ENCODE data around the gene MRPS22.
A peak's percentile ranks its signal among the peaks of the same experiment; 100 is the strongest.
"Not testable (repeated sequence)": the region's sequence is repeated elsewhere in the genome, so short reads cannot be mapped to it uniquely, and the experiment has no call there.

The MRPS22 gene

DNA sequence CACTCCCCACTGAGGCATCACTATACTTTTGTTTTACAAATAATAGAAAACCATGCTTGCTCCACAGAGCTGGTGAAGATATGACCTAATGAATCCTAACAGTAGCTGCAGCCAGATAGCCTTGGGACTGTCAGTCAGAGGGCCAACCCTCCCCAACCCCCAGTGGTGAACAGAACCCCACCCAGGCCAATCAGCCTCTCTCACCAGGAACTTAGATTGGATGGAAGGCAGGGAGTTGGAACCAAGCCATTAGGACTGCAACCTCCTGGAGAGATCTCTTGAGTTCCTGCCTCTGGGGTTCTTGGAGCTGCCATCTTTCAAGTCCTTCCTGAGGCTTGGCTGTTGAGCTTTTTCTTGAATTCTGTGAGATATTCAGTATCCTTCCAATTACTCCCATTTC lies 3.0 kb upstream of the MRPS22 start:
- DNase-seq, result no peak

DNA sequence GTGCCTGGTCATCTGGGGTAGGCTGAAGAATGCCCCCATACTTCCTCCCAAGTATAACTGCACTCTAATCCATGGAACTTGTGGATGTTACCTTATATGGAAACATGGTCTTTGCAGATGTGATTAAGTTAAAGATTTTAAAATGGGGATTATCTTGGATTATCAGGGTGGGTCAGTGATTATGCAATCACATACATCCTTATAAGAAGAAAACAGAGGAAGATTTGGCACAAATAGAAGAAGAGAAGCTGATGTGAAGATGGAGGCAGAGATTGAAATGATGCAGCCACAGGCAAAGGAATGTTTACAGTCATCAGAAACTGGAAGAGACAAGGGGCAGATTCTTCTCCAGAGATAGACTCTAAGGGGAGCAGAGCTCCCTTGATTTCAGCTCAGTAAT lies 1.8 kb upstream of the MRPS22 start:
- no peak for DNase-seq

DNA sequence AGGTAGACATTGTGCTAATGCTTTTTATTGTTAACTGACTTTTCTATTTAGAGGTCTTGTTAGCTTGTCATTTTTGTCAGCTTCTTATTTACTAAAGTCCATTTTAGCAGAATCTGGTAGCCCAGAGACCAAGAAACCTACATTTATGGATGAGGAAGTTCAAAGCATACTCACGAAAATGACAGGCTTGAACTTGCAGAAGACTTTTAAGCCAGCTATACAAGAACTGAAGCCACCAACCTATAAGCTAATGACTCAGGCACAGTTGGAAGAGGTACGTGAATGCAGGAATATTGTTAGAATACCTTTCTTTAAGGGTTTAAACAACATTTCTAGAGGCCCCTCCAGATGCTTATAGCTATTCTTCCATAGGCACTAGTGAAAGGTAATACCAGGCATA lies 3.0 kb downstream of the MRPS22 start:
- no peak for DNase-seq

DNA sequence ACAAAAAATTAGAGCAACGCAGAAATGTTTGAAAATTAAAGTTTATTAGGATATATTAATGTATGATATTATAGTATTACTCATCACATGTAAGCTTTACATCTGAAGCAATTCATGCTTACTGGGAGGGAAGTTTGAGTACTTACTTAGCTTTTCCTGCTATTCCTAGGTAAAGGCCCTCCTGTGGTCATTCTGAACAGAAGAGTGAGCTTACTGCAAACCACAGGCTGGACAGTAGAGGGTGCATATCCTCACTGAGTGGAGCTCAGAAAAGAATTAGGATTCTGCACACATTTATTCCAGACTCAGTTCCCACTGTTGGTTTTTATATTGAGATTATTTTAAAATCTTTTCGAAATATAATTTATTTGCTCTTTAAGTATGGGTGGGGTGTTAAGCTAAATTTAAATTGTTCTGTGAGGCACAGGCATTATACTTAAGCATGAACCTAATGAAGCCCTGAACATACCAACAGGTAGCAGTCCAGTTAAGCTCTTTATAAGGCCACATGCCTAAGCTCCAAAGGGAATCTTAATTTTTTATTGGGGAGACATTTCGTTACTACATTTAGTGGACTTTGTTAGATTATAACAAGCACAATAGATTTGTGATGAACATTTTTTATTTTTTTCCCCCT lies 10.2 kb downstream of the MRPS22 start:
- DNase-seq, result no peak

DNA sequence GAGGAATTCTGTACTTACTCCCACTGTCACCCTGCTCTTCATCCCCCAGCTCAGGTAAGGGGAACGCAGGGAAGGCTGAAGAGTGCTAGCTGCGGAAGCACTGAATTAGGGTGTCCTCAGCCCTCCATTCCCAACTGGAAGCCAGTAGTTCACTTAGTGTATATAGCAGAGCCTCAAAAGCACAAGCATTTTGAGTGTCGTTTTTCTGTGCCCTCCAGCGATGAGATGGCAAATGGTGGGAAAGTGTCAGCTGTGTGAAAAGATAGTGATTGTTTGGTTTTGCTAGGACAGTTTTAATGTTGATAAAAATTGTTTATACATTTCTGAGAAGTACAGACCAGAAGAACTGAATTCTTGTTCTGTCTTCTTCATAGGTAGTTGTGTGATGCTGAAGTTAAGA lies 10.8 kb downstream of the MRPS22 start:
- no peak for DNase-seq

DNA sequence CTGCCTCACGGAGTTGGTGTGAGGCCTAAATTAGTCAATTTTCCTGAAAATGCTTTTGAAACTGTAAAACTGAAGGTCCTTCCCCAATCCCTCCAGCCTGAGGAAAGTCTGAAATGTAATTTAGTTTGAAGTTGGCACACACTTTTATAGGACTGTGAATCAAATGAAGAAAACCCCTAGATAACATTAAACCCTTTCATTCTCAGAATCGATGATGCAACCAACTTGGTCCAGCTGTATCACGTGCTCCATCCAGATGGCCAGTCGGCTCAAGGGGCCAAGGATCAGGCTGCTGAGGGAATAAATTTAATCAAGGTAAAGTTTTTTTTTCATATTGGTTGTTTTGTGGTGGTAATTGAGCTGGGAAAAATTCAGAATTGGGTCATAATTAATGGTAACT lies 11.7 kb downstream of the MRPS22 start:
- no peak for DNase-seq

DNA sequence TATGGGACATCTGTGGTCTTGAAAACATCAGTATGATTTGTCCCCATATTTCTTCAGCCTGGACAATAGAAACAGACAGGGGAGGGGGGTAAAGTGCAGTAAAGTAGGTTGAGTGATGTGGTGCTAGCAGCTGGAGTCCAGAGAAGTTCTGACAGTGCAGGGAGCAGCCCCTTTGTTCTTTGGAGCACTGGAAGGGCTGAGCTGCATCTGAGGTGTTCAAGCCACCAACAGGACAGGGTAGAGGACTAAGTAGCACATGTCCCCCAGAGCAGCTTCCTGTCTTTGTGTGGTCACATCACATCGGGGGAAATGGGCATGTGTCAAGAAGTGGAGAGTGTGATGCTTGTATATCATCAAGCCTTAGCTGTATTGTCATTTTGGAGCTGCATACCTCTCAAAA lies 12.1 kb downstream of the MRPS22 start:
- no peak for DNase-seq

DNA sequence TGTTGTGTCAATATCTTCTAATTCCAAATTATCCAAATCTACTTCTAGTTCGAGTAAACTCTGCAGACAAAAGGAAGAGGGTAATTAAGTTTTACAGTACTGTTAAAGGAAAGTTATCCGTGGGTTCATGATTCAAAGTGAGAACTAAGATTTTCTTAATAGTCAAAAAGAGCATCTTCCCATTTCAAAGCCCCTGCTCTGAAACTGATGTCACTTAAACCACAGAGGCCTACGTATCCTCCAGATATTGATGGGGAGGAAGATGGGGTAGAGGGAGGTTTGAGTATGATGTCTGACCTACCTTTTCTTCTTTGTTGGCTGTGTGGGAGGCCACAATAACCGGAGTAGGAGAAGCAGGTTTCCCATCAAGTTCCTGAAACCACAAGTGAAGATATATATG lies 14.1 kb downstream of the MRPS22 start:
- DNase-seq, result no peak

DNA sequence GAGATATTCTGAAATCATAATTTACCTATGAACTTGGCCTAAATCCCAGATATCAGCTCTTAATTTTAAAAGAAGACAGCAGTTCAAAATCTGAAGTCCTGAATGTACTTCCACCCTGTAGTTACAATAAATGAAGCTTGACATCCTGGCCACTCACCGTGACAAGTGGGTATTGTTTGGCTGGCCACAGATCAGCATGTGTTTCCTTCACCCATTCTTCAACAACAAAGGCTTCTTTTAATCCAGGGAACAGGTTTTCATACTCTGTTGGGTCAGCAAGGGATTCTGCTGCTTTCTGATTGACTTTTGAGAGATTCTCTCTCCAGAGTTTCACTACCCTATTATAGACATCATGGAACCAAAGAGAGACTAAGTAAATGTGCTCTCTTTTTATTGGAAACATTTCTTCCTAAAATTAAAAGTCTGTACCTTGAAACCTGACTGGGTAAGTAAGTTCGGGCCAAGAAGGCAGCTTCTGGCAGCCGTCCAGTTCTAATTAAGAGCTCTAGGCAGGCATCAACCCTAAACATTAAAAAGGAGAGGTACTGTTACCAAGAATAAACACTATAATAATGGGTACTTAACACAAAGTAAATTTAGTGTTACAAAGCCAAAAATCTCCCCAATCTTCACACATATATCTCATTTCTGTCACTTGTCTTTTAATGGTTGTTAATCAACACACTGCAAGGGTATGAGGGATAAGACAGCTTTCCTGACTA lies 15.2 kb downstream of the MRPS22 start:
- DNase-seq, result no peak

DNA sequence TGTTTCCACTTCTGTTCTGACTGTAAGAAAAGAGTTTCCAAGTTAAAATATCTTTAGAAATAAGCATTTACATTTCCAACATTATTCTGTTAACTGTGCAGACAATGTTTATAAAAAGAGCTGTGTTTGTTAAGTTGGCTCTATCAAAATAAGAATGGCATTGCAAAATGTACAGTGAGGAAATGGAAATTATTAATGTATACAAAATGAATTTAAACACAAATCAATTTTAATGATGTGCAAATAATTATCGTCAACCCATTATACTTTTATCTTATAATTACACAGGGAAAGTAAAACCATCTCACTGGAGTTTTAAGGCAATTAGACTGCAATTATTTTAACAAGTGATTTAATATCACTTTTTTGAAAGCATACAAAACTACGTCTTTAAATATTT lies 17.5 kb downstream of the MRPS22 start:
- no peak for DNase-seq

DNA sequence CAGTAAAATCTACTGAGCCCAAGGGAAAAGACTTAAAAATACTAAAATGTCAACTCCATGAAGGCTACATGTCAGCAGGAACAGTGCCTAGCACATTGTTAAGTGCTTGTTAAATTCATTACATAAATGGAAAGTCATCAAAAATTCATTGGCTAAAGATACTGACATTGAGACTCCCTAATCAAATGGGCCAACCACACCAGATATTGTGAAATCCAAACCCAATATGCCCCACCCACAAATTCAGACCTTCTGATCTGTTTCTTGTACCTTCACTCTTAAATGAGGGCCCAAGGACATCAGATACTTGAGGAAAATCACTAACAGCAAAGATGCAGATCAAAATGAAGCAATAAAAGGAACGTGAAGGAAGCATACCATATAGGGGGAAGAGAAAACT lies 20.7 kb downstream of the MRPS22 start:
- DNase-seq, result no peak

DNA sequence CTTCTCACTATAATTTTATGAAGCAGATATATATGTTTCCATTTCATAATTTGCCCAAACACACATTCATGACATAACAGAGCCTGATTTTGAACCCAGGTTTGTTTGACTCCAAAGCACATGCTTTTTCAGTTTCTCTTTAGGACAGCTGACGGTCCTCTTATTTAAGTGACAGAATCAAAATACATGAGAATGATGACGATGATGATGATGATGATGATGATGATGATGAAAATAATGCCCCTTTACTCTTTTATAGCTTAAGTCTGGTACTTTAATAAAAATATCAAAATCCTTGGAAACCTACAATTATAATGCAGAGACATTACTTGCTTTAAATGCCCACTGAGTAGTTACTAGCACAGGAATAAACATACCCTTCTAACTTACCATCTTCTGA lies 30.3 kb downstream of the MRPS22 start:
- no peak for DNase-seq

DNA sequence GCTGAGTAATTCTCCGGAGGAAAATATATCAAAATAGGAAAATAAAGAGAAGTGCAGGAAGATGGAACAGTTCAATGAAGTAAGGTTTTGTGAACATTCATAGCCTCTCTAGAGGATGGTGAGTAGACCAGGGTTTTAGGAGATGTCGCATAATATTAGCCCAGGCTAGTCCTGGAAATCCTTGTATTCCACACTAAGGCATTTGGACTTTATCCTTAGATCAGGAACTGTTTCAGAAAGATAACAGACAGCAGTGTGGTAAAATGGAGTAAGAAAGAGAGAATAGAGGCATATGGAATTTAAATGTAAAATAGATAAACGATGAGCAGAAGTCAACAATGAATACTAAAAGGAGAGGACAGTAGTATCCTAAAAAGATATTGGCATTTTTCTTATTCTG lies 33.6 kb downstream of the MRPS22 start:
- DNase-seq, result no peak

DNA sequence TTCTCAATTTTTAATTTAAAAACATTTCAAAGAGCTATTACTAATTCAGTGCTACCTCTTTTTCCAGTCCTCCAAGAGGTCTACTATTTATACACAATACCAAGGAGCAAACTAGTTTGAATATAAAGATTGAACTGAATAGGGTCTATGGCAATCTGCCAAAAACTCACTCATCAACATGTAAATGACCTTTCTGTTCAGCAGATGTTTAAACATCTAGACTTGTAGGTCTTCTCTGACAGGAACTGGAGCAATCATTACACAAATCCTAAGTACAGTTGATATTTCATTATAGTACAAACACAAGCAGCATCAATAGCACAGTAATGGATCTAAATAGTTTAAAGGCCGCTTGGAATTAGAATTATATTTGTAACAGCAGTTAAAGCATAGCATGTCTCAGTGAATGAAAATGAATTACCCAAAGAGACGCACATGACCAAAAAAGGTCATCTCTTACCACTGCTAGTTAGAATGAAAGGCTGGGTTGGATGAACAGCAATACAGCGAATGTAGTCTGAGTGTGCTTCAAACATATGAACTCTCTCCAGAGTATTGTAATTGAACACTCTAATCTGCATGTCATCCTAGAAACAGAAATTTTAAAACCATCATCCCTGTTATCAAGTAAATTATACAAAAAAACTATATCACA lies 34.9 kb downstream of the MRPS22 start:
- no peak for DNase-seq

DNA sequence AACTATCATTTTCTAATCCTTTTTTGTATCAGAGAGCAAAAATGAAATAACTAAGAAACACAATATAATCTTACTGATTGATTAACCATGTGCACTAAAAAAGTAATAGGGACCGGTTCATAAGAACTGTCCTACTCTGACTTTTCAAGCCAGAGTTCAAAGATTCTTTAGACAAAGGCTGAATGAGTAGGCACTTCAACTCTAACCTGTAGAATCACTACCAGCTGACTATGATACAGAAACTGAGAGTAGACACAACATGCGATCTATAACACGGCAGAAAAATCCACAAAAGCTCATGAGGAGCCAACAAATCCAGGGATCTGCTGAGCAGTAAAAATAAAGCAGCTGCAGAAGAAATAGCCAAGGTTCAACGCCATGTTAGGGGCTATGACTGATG lies 36.8 kb downstream of the MRPS22 start:
- no peak for DNase-seq

DNA sequence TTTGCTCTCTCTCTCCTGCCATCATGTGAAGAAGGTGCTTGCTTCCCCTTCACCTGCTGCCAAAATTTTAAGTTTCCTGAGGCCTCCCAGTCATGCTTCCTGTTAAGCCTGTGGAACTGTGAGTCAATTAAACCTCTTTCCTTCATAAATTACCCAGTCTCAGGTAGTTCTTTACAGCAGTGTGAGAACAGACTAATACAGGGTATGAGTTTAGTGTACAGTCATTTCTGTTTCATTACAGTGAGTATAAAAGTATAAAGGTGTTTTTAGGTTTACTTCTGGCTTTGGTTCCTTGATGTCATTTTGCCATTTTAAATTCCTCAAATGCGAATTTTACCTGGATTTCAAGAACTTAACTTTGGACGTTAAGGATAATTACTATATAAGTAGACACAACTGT lies 38.5 kb downstream of the MRPS22 start:
- DNase-seq, result not testable (repeated sequence)

DNA sequence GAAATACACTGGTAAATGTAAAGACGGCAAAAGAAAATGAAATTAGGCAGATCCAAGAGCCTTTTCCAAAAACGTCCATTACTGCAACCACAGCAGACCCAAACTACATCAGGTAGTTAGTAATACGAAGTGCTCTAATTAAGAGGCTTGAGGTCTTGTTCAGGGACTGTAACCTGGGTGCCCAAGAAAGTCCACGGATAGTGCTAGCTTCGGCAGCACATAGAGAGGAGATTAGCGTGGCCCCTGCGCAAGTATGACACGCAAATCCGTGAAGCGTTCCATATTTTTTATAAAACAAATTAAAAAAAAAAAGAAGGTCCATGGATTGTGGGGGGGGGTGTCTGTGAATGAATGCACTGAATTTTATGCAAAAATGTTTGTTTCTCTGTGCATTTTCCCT lies 44.3 kb downstream of the MRPS22 start:
- no peak for DNase-seq

DNA sequence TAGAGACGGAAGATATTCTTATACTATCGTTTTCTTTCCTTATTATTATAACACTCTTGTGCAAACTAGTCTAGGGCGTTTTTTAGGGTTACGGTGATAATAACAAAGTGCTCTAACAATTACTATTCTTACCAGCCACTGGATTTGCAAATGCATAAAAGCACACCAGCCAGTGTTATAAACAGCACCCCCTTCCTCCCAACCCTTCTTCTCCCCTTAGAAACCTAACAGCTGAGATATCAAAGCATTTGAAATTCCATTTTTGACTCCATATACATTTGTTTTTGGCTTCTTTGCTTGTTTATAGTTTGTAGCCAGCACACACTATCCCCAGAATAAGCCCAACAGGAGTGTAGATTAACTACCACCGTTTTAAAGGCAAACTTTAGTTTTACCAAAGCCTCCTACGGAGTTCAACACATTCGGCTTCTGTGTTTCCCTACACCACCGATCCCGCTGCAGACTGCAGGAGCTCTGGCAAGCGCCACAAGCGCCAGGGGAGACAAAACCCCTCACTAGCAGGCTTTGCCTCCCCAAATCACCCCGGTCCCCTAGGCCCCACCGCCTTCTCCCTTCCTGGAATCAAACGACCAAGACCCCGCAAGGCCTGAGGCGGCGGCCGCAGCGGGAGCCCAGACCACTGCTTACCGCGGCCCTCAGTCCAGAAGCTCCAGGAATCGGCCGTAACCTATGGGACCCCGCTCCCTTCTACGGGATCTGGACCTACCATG lies 45.2 kb downstream of the MRPS22 start:
- DNase-seq, result no peak

DNA sequence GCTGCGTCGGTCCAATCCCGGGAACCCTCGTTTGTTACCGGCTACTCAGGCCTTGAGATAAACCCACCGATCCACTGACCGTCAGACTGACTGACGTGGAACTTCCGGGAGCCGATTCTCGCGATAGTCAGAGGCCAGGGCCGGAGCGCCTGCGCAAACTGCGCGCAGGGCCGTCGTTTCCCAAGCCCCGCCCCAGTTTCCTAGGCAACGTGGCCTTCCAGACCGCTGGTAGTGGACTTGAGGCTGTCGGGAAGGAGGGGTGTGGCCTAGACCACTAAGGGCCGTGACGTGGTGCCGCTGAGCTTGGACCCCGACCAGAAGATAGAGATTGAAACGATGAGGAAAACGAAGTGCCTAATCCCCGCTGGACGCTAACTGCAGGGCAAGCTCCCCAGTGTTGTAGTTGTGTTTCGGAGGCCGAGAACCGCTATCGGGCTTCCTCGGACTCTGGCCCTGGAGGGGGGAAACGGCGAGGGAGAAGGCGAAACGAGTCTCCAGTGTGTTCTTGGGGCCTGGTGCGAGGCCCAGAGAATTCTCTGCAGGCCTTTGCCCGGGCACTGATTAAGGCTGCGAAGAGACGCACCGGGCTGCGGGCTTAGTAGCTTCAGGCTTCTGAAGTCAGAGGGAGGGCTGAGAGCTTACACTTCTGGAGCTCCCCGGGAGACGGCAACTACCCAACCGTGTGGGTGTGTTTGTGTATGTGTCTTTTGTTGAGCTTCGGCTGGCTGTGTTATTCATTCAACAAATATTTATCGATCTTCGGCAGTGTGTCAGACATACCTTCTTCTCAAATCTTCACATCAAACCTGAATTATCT lies 45.9 kb downstream of the MRPS22 start, which contains the start of gene COPB2:
TSS of gene COPB2 (minus strand) at position 96 of the 817 bp plus-strand sequence. CDS start 97 bp downstream, outside the sequence.
- peak; percentile 99 for DNase-seq

DNA sequence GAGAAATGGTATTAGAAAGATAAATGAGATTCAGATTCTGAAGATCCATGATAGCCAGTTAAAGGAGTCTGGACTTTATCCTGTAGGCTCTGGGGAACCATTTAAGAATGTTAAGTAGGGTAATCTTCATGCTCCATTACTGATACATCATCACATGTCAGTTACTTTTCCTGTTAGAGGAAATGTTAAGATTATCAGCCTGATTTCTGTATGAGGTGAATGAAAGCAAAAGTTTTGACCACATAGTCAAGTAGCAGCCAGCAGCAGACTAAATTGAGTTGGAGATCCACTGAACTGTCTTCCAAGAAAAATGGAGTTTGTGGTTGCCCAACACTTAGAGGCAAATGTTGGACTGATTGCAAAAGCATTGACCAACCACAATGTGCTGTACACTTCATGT lies 50.3 kb downstream of the MRPS22 start:
- no peak for DNase-seq

DNA sequence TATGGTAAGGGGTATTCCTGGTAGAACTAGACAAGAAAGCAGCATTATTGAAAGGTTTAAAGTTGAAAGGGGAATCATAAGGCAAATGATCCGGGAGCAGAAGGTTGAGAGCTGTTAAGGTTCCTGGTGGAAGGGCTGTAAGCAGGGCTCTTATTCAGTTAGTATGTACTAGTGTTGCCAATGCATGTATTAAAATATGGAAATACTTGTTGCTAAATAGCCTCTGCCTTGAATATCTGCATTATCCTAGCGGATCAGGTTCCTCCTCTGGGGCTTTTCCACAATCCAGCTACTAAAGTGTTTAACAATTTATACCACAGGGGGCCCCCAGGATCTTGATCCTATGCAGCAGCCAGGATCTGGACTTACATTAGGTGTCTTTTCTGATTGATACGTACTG lies 52.9 kb downstream of the MRPS22 start:
- DNase-seq, result no peak

DNA sequence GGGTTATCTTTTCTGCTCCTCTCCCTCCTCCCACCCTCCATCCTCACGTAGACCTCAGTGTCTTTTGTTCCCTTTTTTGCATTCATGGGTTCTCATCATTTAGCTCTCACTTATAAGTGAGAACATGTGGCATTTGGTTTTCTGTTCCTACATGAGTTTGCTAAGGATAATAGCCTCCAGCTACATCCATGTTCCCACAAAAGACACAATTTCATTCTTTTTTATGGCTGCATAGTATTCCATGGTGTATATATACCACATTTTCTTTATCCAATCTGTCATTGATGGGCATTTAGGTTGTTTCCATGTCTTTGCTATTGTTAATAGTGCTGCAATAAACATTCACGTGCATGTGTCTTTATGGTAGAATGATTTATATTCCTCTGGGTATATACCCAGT lies 57.3 kb downstream of the MRPS22 start:
- DNase-seq, result not testable (repeated sequence)

Data from activated CD8-positive, alpha-beta memory T cell treated with anti-CD3 and anti-CD28 coated beads, Interleukin-2, amount 50 U/mL, for 48 hours (primary cell).